Choroid plexus epithelial cell (primary cell): Measurements from ENCODE around the gene STXBP3.
"Not testable (repeated sequence)": the region's sequence is repeated elsewhere in the genome, so short reads cannot be mapped to it uniquely, and the experiment has no call there.

ENCODE experiments used
- DNase-seq: peaks from one replicate; pipeline ENCODE4 v3.0.0-alpha.2; 2010; ENCODE audit warnings: low read depth
- H3K4me3 ChIP-seq: 2 replicates; pipeline ENCODE4 v1.5.1; 2011; ENCODE audit warnings: low read depth, mild to moderate bottlenecking, control low read depth, low read length, moderate library complexity
- CTCF ChIP-seq: conservative IDR thresholded peaks from 2 replicates; pipeline ENCODE4 v1.5.1; 2011; ENCODE audit warnings: low read depth, mild to moderate bottlenecking, control low read depth, inconsistent platforms, low read length, moderate library complexity

Gene STXBP3, protein sequence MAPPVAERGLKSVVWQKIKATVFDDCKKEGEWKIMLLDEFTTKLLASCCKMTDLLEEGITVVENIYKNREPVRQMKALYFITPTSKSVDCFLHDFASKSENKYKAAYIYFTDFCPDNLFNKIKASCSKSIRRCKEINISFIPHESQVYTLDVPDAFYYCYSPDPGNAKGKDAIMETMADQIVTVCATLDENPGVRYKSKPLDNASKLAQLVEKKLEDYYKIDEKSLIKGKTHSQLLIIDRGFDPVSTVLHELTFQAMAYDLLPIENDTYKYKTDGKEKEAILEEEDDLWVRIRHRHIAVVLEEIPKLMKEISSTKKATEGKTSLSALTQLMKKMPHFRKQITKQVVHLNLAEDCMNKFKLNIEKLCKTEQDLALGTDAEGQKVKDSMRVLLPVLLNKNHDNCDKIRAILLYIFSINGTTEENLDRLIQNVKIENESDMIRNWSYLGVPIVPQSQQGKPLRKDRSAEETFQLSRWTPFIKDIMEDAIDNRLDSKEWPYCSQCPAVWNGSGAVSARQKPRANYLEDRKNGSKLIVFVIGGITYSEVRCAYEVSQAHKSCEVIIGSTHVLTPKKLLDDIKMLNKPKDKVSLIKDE

GRCh38 chr1:108746382-108747170 lies at the start of gene STXBP3:
Gene STXBP3, plus strand, starts transcription at chr1:108746674. Its CDS starts 64 bp downstream, at chr1:108746738.
- peak; percentile 97 for TF ChIP-seq CTCF
- DNase-seq: peak; percentile 99
- H3K4me3 ChIP-seq: peak within 1 kb of the TSS; percentile 94

DNA sequence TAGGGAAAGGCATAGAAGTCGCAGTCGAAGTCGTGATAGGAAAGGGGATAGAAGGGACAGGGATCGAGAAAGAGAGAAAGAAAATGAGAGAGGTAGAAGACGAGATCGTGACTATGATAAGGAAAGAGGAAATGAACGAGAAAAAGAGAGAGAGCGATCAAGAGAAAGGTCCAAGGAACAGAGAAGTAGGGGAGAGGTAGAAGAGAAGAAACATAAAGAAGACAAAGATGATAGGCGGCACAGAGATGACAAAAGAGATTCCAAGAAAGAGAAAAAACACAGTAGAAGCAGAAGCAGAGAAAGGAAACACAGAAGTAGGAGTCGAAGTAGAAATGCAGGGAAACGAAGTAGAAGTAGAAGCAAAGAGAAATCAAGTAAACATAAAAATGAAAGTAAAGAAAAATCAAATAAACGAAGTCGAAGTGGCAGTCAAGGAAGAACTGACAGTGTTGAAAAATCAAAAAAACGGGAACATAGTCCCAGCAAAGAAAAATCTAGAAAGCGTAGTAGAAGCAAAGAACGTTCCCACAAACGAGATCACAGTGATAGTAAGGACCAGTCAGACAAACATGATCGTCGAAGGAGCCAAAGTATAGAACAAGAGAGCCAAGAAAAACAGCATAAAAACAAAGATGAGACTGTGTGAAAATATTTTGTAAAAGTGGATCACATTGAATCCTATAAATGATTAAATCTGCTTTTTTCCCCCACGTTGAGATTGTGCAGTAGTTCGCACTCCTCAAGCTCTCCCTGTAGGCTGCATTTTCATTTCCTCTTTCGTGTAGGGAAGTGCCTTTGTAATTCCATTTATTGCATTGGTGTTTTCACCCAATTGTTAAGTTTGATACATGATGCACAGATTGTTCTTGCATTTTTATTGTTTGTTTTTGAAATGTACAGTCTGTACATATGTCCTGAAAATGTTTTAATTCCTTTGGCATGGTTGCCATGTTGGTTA lies 46.8 kb upstream of the STXBP3 start:
- H3K4me3 ChIP-seq: no peak overlapping the region
- no peak for DNase-seq
- TF ChIP-seq CTCF: no peak

DNA sequence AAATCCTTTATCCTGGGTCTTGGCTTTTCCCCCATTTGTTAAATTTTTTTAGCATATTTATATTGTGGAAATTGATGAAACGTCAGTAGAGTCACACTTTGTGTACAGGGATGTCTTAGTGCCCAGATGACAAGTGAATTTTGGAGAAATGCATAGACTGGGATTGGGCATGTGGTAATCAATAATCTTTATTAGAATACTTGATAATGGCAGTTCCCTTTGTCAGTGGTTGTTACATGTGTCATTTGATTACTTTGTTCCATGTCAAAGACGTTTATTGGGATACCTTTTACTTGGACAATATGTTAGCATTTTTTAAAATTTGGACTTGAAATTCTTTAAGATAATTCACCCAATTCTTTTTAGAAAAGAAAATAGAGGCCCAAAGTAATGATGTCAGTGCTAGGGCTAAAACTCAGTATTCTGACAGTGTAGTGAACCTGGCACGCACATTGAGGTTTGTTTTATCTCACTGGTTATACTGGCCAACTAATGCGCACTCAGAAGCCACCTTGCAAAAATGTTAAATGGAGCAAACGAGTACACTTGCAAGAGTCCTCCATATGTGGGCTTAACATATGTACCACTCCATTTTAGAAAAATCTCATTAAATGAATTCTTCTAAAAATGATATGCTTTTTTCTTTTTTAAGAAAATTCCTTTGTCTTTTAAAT lies 45.2 kb upstream of the STXBP3 start:
- TF ChIP-seq CTCF: no peak
- no peak overlapping the region for H3K4me3 ChIP-seq
- DNase-seq: no peak

DNA sequence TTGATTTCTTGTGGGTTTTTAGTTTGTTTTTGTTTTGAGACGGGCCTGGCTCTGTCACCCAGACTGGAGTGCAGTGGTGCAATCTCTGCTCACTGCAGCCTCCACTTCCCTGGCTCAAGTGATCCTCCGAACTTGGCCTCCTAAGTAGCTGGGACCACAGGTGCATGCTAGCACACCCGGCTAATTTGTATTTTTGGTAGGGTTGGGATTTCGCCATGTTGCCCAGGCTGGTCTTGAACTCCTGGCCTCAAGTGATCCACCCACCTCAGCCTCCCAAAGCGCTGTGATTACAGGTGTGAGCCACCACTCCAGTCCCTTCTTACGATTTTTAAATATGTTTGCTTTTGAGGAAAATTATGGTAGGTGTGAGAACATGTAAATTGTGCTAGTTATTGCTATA lies 44.4 kb upstream of the STXBP3 start:
- DNase-seq, H3K4me3 ChIP-seq: not testable (repeated sequence)

DNA sequence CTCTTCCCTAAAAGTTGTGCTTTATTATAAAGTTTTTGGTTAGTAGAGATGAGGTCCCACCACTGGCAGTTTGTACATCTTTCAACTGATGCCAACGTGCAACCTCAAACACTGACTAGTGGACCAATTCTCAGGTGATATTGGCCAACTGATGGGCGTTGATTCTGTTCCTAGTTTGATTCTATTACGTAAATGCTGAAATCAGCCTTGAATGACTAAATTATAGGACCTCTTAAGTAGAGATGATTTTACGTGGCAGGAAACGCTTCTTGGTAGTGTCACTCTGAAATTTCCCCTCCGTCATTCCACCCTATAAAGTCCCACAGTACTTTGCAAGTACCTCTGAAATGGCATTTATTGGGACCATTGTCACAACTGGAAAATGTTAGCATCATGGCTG lies 42.5 kb upstream of the STXBP3 start:
- no peak for DNase-seq
- H3K4me3 ChIP-seq: no peak overlapping the region
- TF ChIP-seq CTCF: no peak

DNA sequence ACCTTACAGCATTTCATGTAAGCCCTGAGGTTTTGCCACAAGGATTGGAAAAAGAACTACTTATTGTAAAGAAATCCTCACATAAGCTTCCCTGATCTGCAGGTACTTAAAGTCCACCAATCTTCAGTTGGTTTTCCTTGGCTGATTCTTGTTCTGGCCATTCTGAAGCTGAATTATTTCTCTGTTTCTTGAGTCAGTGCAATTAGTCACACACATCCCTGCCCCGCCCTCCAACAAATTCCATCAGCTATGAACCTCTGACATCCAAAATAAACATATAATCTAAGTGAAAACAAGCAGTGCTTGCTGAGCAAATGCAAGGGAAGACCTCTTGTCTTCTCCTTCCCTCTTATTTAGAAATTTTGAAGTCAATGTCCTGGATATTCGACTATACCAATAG lies 42.0 kb upstream of the STXBP3 start:
- TF ChIP-seq CTCF: no peak
- H3K4me3 ChIP-seq: no peak overlapping the region
- DNase-seq: peak; percentile 86
